GM12864 (cell line): Measurements from ENCODE around the gene AHSG.

ENCODE experiments used
- DNase-seq: peaks from one replicate; pipeline ENCODE4 v3.0.0-alpha.2; 2011; ENCODE audit warnings: low read depth
- H3K4me3 ChIP-seq: 2 replicates; pipeline ENCODE4 v1.5.1; 2011; ENCODE audit warnings: mild to moderate bottlenecking, low read depth, low read length, control low read depth
- TF ChIP-seq, protein P1 (sequence below): IDR thresholded peaks from 2 replicates; pipeline ENCODE4 v1.5.1; 2011; ENCODE audit warnings: low read depth, mild to moderate bottlenecking, moderate library complexity, low read length, control low read depth, inconsistent platforms; ENCODE audit errors: missing control alignments

The AHSG gene

DNA sequence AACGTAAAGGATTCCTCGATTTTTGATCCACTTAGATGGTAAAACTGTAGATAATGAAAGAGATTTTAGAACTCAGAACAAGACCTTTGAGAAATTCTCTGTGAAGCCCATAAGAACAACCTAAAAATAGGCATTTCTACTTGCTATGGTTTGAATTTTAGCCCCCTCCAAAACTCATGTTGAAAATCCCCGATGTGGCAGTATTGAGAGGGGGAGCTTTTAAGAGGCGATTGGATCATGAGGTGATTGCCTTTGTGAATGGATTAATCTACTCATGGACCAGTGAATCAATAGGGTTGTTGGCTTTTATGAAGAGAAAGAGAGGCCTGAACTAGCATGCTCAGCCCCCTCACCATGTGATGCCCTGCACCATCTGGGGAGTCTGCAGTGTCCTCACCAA lies 20.2 kb upstream of the AHSG start:
- TF ChIP-seq, protein P1, sequence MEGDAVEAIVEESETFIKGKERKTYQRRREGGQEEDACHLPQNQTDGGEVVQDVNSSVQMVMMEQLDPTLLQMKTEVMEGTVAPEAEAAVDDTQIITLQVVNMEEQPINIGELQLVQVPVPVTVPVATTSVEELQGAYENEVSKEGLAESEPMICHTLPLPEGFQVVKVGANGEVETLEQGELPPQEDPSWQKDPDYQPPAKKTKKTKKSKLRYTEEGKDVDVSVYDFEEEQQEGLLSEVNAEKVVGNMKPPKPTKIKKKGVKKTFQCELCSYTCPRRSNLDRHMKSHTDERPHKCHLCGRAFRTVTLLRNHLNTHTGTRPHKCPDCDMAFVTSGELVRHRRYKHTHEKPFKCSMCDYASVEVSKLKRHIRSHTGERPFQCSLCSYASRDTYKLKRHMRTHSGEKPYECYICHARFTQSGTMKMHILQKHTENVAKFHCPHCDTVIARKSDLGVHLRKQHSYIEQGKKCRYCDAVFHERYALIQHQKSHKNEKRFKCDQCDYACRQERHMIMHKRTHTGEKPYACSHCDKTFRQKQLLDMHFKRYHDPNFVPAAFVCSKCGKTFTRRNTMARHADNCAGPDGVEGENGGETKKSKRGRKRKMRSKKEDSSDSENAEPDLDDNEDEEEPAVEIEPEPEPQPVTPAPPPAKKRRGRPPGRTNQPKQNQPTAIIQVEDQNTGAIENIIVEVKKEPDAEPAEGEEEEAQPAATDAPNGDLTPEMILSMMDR: no peak
- no peak for DNase-seq
- H3K4me3 ChIP-seq: no peak overlapping the region

DNA sequence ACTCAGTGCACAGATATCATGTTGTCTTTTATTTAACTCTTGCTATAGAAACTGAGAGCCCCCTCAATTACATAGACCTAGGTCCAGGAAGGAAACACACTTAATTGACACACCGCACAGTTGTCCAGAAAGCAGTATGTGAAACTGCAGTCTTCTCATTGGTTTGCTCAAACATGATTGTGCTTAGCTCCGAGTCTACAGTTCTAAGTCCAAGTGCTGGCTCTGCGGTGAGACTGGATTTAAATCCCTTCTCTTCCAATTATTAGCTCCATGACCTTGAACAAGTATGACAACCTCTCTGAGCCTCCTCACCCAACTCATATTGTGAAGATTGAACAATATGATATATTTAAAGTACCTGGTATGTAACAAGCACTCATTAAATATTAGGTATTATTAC lies 19.0 kb upstream of the AHSG start:
- no peak overlapping the region for H3K4me3 ChIP-seq
- TF ChIP-seq, protein P1: no peak
- DNase-seq: no peak

DNA sequence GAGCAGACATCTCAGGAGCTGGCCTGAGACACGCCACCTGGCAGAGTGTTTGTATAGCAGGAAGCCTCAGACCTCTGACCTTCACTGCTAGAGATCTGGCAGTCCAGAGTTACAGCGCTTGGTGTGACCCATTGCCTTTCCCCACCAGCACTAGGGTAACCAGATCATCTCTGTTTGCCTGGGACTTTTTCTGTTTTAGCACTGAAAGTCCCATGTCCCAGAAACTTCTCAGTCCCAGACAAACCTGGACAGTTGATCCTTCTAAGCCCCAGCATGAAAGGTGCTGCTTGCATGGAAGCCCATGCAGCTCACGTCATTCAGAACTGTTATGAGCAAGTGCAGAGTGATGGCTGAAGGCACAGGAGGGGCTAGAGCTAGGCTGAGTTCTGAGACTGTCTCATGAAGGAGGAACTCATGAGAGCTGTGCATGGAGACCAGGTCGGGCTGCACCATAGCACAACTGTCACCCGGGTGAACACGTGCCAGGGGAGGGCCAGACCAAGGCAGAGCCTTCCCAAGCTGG lies 18.2 kb upstream of the AHSG start:
- DNase-seq: no peak
- TF ChIP-seq, protein P1: no peak
- H3K4me3 ChIP-seq: no peak overlapping the region

DNA sequence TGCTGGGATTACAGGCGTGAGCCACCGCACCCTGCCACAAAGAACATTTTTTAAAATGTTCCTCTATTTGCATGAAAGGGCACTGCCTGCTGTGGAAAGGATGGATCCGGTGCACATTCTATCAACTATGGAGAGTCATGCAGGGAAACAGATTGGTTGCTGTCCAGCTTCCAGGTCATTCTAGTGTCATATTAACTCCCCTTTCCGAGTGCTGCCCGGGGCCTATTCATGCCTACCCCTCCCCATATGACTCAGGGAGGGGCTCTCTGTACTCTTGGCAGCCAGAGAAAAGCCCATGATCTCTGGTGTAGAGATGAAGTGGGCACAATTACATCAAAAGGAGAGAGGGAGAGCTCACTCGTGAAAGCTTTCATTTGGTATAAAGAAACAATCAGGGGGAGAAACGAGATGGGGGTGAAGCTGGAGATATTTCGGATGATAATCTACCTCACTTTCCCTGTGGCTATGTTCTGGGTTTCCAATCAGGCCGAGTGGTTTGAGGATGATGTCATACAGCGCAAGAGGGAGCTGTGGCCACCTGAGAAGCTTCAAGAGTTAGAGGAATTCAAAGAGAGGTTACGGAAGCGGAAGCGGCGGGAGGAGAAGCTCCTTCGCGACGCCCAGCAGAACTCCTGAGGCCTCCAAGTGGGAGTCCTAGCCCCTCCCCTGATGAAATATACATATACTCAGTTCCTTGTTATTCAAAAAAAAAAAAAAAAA lies 16.1 kb upstream of the AHSG start:
- no peak for DNase-seq
- no peak overlapping the region for H3K4me3 ChIP-seq
- TF ChIP-seq, protein P1: no peak

DNA sequence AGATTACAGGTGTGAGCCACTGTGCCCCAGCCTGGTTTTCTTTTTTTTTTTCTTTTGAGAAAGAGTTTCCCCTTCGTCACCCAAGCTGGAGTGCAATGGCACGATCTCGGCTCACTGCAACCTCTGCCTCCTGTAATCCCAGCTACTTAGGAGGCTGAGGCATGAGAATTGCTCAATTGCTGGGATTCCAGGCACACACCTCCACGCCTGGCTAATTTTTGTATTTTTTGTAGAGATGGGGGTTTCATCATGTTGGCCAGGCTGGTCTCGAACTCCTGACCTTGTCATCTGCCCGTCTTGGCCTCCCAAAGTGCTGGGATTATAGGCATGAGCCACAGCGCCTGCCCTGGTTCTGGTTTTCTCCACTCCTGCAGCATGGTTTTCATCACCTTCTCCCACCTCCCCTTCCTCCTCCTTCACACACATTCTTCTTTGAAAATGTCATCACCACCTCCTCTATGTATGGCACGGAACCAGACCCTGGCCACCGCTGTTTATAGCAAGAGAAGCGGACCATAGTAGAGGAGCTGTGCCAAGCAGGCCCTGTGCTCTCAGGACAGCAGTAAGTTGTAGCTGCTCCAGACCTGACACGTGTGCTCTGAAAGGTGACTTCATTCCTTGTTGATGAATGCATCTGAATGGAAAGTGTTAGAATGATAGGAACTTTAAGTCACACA lies 14.6 kb upstream of the AHSG start:
- no peak for DNase-seq
- H3K4me3 ChIP-seq: no peak overlapping the region
- TF ChIP-seq, protein P1: no peak

DNA sequence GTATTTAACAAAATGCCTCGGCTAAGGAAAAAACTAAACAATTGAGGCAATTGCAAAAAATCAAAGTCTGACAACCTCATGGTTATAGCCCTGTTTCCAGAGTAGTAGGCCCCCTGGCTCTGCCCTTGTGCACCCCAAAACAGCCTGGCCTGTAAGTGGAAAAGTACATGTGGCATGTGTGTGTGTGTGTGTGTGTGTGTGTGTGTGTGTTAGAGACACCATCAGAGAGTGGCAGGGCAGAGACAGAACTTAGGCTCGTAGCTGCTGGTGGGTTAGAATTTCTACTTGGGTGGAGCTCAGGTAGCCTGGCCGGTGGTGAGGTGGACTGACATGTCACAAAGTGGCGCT lies 14.1 kb upstream of the AHSG start:
- no peak for DNase-seq
- TF ChIP-seq, protein P1: no peak
- H3K4me3 ChIP-seq: no peak overlapping the region

DNA sequence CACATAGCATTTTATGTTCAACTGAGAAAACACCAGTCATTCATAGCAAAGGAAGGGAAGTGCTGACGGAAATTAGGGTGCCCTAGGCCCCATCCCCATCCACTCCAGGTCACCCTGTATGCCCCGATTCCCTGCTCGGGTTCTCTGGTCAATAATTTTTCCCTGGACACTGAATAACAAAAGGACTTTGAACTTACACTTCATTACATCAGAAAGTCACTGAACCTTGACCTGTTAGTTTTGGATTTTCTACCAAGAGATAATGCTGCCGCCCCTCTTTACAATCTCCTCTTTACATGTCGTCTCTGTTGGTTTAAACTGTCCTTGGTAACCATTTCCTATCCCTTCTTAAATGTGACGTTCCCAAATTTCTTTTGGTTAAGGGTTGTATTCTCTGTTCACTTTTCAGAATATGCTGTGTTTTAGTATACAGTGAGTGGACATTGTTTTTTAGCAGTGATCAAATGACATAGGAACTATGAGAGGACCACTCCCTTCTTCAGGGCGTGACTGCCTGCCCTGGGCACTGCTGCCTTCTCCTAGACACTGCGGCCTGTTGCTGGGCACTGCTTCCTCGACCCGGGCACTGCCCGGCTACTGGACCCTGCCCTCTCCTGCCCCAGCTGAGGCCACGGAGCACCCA lies 13.6 kb upstream of the AHSG start:
- no peak for DNase-seq
- TF ChIP-seq, protein P1: no peak

More for the DNA sequence above, 13.6 kb upstream of the AHSG start:
- no peak overlapping the region for H3K4me3 ChIP-seq
